ENCODE measurements around the gene PJA1.

PJA1 gene

DNA sequence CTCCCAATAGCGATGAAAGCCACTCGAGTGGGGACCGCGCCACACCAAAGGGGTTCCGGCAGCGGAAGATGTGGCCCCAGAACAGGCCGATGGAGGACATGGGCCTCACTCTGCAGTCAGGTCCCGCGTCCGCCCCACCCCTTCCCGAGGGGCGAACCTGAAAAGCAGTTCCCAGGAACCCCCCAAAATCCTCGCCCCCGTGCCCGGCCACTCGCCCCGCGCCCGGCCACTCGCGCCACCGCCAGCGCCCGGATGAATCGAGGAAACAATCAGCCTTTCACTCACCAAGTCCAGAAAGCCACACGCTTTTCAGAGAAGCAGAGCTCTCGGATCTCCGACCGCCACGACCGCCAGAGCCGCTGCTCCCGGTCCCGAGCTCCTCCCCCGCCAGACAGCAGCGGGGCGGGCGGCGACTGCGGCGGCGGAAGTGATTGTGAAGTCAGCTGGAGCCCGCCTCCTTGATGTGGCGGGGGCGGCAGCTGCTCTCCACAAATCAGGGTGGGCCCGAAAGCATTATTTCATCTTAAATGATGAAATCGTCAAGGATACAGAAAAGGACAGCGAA is at the start of gene PJA1:
TSS of gene PJA1 (minus strand) at position 367 of the 565 bp plus-strand sequence. CDS start 2,380 bp downstream, outside the sequence.
- DNase-seq (ENCODE audit: low spot score): peak; percentile 77

- no peak for DNase-seq (ENCODE audit: low spot score)
These were observed 49.2 kb upstream of the PJA1 start for GRCh38 chrX:69214463-69214862.

- DNase-seq (ENCODE audit: low spot score): no peak
These were observed 46.4 kb upstream of the PJA1 start for GRCh38 chrX:69211701-69212100.

DNA sequence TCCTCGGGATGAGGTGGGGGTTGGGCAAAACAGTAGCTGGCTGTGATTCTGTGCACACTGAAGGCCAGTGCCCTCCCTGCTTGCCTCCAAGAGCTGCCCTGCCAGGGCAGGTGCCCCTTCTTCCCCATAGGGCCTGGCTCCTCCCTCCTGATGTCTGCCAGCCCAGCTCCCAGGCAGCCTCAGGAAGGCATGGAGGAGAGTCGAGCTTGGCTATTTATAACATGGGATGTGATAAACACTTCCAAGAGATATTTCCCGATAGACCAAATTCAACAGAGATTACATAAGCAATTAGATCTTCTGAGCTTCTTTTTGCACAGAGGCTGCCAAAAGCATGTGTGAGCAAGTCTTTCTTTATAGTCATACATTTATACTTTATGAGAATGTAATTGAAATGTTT is 45.3 kb upstream of the PJA1 start:
- no peak for DNase-seq (ENCODE audit: low spot score)

- DNase-seq (ENCODE audit: low spot score): no peak
These were observed 42.0 kb upstream of the PJA1 start for GRCh38 chrX:69207216-69207615.

GRCh38 chrX:69203638-69204037 is 38.4 kb upstream of the PJA1 start:
- no peak for DNase-seq (ENCODE audit: low spot score)

- no peak for DNase-seq (ENCODE audit: low spot score)
These were observed 32.4 kb upstream of the PJA1 start for GRCh38 chrX:69197690-69198089.

- DNase-seq (ENCODE audit: low spot score): no peak
These were observed 31.4 kb upstream of the PJA1 start for GRCh38 chrX:69196666-69197065.

- no peak for DNase-seq (ENCODE audit: low spot score)
These were observed 30.6 kb upstream of the PJA1 start for GRCh38 chrX:69195810-69196209.

DNA sequence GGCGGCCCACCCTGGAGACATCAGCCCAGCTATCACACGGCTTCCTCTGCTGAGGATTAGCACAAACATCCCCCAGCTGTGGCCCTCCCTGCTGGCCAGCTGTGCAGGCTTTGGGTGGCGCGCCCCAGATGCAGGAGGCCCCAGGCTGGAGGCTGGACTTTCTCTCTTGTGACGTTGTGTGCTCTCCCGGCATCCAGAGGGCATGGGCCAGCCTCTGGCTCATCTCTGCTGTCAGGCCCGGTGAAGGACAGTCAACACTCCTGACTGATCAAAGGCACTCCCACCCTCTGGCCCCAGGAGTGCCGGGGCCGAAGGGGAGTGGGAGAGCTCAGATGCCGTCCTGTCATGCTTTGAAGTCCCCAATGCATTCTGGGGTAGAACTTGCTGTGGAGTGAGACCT is 29.9 kb upstream of the PJA1 start:
- no peak for DNase-seq (ENCODE audit: low spot score)

GRCh38 chrX:69192603-69193002 is 27.4 kb upstream of the PJA1 start:
- DNase-seq (ENCODE audit: low spot score): no peak

DNA sequence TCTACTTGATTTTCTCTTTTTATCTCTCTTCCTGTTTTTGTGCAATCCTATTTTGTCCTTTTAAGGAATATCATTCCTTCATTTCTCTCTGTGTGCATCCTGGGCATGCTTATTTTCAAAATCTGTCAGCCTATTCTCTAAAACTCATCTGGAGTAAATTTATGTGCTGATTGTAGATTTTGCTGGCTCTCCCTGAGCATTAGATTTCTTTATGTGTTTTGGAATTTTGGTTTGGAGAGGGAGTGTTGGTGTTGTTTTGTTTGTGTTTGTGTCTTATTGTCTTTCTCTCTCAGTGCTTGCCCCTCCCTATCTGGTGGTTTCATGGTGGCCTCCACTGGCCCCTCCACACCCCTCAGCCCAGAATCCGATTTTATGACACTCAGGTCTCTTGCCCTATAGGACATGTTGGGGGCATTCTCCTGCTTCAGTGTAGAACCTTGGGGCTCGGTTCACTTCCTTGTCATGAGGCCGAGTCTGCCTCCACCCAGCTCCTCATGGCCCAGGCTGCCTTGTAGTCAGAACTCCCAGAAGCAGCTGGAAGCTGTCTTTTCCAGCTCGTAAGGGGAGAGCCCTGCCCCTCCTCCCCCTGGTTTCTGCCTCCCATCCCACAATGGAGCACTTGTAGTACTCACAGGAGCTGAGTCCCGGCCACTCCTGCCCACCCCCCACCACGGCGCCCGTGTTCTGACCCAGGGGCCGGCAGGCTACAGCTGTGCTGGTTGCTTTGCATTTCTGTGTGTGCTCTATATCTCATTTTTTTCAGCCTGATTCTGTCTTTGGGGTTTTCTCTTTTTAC is 24.5 kb upstream of the PJA1 start:
- DNase-seq (ENCODE audit: low spot score): no peak

- DNase-seq (ENCODE audit: low spot score): no peak
These were observed 21.4 kb upstream of the PJA1 start for GRCh38 chrX:69186651-69187050.

GRCh38 chrX:69185886-69186285 is 20.6 kb upstream of the PJA1 start:
- no peak for DNase-seq (ENCODE audit: low spot score)

DNA sequence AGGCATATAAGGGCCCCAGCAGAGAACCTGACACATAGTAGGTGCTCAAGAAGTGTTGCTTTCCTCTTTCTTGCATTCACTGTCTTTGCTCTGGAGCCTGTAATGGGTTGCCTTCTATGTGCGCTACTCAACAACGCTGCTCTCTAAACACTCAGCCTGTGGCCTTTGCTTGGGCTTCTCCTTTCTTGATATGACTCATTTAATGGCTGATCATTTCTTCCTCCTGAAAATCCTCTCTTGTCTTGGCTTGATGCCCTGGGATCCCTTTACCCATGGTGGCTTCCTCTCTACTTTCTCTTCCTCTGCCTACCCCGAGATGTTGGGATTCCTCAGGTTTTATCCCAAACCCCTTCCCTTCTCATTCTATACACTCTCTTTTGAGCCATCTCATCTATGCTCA is 19.9 kb upstream of the PJA1 start:
- DNase-seq (ENCODE audit: low spot score): no peak

- DNase-seq (ENCODE audit: low spot score): no peak
These were observed 17.6 kb upstream of the PJA1 start for GRCh38 chrX:69182818-69183380.

DNA sequence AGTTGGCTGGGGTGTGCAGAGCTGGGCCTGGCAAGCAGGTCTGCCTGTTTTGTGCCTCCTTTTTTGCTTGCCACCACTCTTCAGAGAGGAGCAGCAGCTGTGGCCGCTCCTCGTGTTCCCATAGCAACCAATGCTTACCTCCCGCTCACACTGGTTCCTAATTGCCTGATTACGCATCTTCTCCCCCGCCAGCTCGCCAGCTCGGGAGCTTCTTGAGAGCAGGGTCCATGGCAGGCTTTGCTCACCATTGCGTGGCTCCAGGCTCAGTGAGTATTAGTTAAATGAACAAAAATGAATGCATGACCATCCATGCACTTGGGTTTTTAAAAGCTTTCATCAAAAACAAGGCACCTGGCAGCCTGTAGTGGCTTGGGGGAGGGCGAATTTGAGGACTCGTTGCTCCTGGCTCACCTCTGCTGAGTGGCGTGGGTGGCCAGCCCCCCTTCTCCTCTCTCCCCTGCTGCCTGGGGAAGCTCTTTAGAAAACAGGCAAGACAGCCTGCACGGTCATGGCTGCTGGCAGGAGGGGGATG is 14.2 kb upstream of the PJA1 start:
- no peak for DNase-seq (ENCODE audit: low spot score)

DNA sequence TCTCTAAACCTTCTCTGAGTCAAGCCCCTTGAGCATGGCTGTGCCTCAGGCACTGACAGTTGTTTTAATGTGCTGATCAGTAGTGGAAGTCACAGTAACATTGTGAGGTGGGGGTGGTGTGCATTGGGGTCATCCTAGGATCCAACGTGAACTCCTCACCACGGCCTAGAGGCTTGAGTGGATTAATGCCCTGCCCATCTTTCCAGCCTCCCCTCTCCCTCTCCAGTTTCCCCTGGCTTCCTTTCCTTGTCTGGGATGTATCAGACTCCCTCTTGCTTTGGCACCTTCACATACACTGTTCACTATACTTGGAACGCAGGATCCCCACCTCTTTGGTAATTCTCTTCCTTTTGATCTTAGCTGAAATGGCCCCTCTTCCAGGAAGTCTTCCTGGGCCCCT is 13.3 kb upstream of the PJA1 start:
- DNase-seq (ENCODE audit: low spot score): no peak

GRCh38 chrX:69177511-69178162 is 12.4 kb upstream of the PJA1 start:
- no peak for DNase-seq (ENCODE audit: low spot score)

DNA sequence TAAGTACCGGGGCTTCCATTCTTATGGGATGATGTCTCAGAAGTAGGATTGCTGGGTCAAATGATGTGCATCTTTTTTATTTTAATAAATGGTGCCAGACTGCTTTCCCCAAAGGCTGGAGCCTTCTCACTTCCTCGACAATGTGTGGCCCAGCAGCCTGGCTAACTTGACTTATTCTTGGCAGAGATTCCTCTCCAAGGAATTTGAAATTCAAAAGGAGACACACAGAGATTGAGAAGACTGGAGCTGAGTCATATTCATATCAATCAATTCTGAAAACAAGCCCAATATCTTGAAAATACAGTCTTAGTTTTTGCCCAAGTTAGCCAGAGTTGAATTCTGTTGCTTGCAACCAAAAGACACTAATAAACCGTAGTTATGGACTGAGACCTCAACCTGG is 10.8 kb upstream of the PJA1 start:
- no peak for DNase-seq (ENCODE audit: low spot score)

GRCh38 chrX:69173906-69174305 is 8.7 kb upstream of the PJA1 start:
- no peak for DNase-seq (ENCODE audit: low spot score)

- no peak for DNase-seq (ENCODE audit: low spot score)
These were observed 7.7 kb upstream of the PJA1 start for GRCh38 chrX:69172937-69173336.

DNA sequence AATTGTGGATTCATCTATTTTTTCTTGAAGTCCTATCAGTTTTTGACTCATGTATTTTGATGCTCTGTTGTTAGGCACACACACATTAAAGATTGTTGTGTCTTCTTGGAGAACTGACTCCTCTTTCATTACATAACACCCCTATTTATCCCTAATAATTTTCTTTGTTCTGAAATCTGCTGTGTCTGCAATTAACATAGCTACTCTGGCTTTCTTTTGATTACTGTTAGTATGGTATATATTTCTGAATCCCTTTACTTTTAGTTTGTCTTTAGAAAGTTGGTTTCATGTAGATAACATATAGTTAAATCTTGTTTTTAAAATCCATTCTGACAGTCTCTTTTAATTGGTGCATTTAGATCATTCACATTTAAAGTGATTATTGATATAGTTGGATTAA is 5.1 kb upstream of the PJA1 start:
- DNase-seq (ENCODE audit: low spot score): no peak
